GM21529 (cell line): ENCODE results near the gene ADGRV1.
"Not testable (repeated sequence)": the region's sequence is repeated elsewhere in the genome, so short reads cannot be mapped to it uniquely, and the experiment has no call there.

Experiments
- ATAC-seq: cut with Tn5 transposase; IDR thresholded peaks from one replicate; pipeline ENCODE4 v1.9.1; 2021; ENCODE audit not compliant: unreplicated experiment

ADGRV1 gene

DNA sequence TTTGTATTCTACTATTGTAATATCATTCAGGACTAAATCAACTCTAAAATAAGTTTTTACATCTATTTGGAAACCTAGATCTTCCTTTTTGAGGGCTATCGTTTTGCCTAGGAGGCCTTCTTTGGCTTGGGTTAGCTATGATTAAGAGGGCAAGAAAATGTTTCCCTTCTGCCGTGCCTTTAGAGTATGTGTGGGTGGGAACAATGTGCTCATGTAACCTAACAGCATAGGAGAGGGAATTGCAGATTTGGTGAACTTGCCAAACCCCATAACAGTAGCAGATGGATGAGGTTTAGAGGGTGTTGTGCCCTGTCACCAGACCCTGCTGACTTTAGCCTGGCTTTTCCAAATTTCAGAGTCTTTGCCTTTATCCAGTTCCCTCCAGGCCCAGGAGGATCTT is 339.0 kb downstream of the ADGRV1 start:
- ATAC-seq = no peak

DNA sequence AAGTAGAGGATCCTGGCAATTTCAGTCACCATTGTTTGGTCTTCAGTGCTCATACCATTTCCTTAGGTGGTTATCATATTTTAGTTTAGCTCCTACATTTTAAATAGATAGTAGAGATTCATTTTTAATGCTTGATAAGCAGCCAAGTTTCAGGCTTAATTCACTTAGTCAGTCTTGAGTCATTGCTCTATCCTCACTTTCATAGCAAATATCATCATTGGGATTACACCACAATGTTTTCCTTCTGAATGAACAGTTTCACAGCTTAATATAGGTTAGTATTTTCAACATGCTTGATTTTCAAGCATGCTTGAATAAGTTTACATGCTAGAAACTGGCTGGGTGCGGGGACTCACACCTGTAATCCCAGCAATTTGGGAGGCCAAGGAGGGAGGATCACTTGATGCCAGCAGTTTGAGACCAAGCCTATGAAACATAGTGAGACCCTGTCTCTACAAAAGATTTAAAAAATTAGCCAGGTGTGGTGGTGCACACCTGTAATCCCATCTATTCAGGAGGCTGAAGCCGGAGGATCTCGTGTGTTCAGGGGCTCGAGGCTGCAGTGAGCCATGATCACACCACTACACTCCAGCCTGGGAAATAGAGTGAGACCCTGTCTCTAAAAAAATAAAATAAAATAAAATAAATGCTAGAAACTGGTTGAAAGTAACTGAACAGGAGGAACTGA is 339.9 kb downstream of the ADGRV1 start:
- no peak for ATAC-seq

DNA sequence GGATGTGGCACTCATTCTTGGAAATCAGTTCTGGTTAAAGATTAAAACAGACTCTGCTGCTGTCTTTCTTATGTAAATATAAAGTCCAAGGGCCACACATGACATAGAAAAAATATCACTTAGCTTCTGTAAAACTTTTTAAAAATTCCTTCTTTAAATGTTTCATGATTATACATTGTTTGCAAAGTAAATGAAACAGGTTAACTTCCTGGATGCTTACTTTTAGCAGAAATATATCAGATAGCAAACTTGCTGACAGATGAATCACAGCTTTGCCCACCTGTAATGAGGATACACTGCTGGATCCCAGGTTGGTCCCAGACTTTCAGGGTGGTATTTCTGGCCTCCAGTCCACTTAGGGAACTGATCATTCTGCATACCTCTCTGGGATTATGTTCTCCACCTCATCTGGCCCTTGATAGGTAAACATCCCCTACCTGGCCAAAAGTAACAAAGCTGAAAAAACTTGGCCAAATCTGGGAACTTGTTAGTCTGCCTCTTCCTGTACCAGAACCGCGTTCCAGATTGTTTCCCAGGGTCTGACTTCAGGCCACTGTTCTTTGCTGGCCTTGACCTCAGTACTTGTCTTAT is 340.5 kb downstream of the ADGRV1 start:
- no peak for ATAC-seq

GRCh38 chr5:90901261-90901660 is 342.7 kb downstream of the ADGRV1 start:
- ATAC-seq = no peak

- no peak for ATAC-seq
These were observed 343.6 kb downstream of the ADGRV1 start for GRCh38 chr5:90902170-90902569.

- ATAC-seq = no peak
These were observed 344.2 kb downstream of the ADGRV1 start for GRCh38 chr5:90902651-90903386.

GRCh38 chr5:90909101-90909503 is 350.5 kb downstream of the ADGRV1 start:
- ATAC-seq = no peak

DNA sequence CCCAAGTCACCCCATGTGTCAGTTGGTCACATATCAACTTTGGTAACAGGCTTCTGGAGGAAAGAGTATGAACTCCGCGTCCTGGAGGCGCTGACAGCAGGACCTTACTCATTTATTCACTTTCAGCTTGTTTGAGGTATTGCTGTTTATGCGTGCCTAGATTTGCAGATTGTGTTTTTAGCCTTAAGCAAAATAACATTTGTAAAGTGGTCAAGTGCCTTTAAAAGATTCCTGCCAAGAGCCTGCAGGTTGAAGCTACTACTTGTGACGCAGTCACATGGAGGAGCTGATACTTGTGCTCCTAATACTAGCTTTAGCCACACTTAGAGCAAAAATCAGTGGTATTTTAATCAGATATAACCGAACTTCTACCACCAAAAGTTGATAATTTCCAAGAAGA is 351.3 kb downstream of the ADGRV1 start:
- no peak for ATAC-seq

DNA sequence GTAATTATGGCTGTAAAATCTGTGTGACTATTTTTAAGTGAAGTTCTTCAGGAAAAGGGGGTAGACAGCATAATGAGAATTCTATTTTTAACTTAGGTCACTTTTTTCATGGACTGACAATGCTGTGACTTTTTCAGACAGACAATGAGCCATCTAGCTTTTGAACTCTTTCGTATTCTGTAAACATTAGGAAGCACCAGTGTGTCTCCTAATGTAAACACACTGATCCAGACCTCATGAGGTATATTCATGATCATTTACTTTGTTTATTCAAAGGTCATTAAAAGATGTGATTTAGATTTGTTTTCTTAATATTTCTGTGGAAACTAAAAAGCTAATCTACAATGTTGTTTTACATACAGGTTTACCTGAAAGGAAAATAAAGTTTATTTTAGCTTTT is 352.6 kb downstream of the ADGRV1 start:
- ATAC-seq = no peak

GRCh38 chr5:90912476-90912875 is 353.9 kb downstream of the ADGRV1 start:
- no peak for ATAC-seq

- ATAC-seq = no peak
These were observed 356.8 kb downstream of the ADGRV1 start for GRCh38 chr5:90915393-90915792.

- ATAC-seq = no peak
These were observed 358.6 kb downstream of the ADGRV1 start for GRCh38 chr5:90916947-90917800.

- ATAC-seq = no peak
These were observed 359.5 kb downstream of the ADGRV1 start for GRCh38 chr5:90917928-90918668.

DNA sequence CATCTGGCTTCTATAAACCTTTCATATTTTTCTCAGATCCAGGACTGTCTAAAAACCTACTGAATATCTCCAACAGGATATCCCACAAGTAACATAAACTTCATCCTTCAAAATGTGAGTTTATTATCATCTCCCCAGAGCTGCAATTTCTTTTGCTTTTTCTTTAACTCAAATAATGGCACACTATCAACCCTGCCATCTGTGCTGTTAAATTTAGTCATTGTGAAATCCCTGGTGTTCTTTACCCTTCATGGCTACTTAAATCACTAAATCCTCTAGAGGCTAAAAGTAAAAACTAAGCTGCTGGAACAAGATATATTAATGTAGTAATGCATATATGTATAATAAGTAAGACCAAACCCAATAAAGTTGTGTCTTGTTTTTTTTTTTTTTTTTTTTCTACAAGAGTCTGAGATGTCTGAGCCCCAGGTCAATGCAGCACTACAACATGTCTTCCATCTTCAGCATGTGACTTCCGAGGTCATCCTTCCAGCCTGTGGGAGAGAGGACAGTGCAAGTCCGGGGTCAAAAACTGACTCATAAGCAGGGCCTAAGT is 362.9 kb downstream of the ADGRV1 start:
- ATAC-seq = no peak

DNA sequence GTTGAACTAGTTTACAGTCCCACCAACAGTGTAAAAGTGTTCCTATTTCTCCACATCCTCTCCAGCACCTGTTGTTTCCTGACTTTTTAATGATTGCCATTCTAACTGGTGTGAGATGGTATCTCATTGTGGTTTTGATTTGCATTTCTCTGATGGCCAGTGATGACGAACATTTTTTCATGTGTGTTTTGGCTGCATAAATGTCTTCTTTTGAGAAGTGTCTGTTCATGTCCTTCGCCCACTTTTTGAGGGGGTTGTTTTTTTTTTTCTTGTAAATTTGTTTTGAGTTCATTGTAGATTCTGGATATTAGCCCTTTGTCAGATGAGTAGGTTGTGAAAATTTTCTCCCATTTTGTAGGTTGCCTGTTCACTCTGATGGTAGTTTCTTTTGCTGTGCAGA is 365.6 kb downstream of the ADGRV1 start:
- not testable (repeated sequence) for ATAC-seq

- ATAC-seq = not testable (repeated sequence)
These were observed 370.6 kb downstream of the ADGRV1 start for GRCh38 chr5:90929013-90929839.

DNA sequence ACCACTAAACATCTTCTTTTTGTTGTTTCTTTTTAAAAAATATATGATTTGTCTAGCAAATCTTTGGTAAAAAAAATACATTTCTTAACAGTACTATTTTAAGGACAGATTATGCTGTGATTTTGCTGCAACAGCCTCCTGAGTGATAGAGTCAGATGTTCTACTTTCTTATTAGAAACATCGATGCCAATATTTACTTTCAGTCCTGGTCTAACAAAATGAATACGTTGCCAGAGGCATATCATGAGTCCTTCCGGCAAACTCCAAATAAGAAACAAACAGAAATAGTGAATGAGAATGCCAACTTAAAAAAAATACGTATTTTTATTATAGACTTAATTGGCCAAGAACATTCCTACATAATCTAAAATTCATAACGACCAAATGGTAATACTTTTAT is 371.5 kb downstream of the ADGRV1 start:
- ATAC-seq = no peak

DNA sequence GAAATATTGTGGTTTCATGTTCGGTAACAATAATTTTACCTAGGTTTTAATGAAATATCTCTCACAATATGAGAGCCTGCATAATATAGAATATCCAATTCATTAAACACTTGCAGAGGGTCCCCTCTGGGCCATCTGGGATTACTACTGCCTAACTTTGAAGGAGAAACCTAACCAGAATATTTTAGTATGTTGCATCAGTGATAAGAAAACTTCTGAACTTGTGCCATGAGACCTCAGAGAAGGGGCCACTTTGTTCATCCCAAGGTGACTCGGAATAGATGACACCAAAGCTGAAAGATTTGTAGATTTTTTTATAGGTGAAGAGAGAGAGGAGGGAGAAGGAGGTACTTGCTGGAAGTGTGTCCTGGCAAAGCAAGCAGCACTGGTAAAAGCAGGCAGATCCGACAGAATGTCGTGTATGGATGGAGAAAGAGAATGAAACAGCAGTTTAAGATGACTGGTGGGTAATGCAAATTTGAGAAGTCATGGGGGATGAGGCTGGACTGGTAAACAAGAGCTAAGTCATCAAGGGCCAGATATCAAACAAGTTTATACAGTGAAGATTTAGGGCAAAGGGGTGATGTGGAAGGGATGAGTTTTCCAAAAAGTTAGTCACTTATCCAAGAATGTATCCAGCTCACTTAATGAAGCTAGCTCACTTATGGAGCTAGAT is 372.3 kb downstream of the ADGRV1 start:
- no peak for ATAC-seq
